Measurements from ENCODE around the gene UGP2.
"Not testable (repeated sequence)": the region's sequence is repeated elsewhere in the genome, so short reads cannot be mapped to it uniquely, and the experiment has no call there.

UGP2 gene

DNA sequence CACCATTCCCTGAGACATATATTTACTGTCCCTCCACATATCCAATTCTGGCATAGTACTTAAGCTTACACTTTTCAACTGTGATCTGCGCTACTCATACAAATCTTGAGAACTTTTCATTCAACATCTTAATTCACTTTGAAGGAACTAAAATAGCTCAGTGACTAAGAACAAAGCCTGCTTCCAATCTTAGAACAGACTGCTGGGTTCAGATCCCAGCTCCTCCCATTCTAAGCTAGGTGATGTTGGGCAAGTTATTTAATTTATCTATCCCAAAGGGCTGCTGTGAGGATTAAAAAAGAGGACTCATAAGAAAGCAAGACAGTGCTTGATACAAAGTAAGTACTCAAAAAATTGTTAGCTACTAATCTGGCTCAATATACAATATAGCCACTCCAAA lies 57.9 kb downstream of the UGP2 start:
- DNase-seq = no peak

DNA sequence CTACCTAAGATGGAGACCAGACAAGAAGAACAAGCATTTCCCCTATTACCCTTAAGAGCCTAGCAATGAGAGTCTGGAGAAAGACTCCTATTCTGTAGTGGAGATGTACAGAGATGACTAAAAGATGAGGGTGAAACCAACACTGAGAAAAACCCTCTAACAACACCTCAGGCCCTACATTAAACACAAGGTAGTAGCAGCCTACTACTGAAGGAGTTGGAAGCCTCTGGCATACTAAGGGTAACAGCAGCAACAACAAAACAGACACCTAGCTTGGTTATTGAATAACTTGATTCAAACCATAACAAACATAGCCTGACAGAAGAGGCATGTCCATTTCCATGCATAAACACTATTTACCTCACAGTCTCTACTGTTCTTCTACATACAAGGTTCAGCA lies 60.5 kb downstream of the UGP2 start:
- no peak for DNase-seq

DNA sequence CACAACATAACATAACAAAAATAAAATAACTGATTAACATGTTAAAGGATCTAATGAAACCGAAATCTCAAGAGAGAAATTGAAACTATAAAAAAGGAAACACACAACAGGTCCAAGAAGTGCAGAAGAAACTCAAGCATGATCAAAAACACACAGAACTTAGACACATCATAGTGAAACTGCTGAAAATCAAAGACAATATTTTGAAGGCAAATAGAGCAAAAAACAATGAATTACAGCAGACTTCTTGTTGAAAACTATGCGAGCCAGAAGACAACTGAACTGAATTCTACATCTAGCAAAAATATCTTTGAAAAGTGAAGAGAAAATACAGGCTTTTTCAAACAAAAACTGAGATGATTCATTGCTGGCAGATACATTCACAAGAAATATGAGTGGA lies 61.3 kb downstream of the UGP2 start:
- DNase-seq = peak; percentile 10

DNA sequence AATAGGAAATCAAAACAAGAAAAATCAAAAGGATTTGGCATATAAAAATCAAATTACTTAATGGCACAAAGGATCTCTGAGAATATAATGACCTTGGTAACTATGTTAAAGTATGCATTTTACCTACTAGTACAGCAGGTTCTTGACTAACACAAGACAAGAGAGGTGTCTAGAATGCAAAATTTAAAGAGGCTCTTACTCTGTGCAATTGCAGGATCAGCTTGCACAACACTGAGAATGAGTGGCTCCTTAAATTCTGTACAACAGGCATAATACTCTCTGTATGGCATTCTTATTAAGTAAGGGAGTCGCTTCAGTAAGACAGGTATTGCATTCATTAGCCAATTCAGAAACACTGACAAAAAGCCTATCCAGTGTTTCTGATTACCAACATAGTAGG lies 72.6 kb downstream of the UGP2 start:
- DNase-seq = no peak

DNA sequence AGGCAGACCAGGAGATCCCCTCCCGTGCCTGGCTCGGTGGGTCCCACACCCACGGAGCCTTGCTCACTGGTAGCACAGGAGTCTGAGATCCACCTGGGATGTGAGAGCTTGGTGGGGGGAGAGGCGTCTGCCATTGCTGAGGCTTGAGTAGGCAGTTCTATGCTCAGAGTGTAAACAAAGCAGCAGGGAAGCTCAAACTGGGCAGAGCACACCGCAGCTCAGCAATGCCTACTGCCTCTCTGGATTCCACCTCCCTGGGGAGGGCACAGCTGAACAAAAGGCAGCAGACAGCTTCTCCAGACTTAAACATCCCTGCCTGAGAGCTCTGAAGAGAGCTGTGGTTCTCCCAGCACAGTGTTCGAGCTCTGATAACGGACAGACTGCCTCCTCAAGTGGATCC lies 85.1 kb downstream of the UGP2 start:
- DNase-seq = no peak

DNA sequence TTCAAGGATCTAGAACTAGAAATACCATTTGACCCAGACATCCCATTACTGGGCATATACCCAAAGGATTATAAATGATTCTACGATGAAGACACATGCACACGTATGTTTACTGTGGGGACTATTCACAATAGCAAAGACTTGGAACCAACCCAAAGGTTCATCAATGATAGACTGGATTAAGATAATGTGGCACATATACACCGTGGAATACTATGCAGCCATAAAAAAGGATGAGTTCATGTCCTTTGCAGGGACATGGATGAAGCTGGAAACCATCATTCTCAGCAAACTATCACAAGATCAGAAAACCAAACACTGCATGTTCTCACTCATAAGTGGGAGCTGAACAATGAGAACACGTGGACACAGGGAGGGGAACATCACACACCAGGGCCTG lies 90.4 kb downstream of the UGP2 start:
- not testable (repeated sequence) for DNase-seq
